GM12801 (cell line): ENCODE measurements around the gene COQ8B.

Experiments used
- TF ChIP-seq, protein P1 (sequence below): IDR thresholded peaks from one replicate; pipeline ENCODE4 v1.5.1; 2011; ENCODE audit warnings: control low read depth; ENCODE audit not compliant: insufficient read length; ENCODE audit errors: extremely low read depth

Gene COQ8B

GRCh38 chr19:40724855-40725254 lies 8.2 kb upstream of the COQ8B start:
- TF ChIP-seq, protein P1, sequence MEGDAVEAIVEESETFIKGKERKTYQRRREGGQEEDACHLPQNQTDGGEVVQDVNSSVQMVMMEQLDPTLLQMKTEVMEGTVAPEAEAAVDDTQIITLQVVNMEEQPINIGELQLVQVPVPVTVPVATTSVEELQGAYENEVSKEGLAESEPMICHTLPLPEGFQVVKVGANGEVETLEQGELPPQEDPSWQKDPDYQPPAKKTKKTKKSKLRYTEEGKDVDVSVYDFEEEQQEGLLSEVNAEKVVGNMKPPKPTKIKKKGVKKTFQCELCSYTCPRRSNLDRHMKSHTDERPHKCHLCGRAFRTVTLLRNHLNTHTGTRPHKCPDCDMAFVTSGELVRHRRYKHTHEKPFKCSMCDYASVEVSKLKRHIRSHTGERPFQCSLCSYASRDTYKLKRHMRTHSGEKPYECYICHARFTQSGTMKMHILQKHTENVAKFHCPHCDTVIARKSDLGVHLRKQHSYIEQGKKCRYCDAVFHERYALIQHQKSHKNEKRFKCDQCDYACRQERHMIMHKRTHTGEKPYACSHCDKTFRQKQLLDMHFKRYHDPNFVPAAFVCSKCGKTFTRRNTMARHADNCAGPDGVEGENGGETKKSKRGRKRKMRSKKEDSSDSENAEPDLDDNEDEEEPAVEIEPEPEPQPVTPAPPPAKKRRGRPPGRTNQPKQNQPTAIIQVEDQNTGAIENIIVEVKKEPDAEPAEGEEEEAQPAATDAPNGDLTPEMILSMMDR: no peak

DNA sequence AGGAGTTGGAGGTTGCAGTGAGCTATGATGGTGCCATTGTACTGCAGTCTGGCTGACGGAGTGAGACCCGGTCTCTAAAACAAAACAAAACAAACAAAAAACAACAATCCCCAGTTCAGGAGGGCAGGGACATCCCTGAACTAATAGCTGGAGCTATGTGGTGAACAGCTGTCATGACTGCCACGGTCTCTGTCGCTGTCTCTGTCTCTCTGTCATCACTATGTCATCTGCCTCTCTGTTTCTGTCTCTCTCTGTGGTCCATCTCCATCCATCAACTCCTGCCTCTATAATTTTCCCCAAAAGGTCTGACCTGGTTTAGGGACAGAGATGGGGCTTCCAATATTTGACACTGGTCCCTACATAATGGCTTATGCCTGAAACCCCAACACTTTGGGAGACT lies 7.6 kb upstream of the COQ8B start:
- TF ChIP-seq, protein P1: no peak

- TF ChIP-seq, protein P1: no peak
Observed at GRCh38 chr19:40723661-40724254, 7.1 kb upstream of the COQ8B start.

- TF ChIP-seq, protein P1: no peak
Observed at GRCh38 chr19:40721936-40722661, 5.4 kb upstream of the COQ8B start.

DNA sequence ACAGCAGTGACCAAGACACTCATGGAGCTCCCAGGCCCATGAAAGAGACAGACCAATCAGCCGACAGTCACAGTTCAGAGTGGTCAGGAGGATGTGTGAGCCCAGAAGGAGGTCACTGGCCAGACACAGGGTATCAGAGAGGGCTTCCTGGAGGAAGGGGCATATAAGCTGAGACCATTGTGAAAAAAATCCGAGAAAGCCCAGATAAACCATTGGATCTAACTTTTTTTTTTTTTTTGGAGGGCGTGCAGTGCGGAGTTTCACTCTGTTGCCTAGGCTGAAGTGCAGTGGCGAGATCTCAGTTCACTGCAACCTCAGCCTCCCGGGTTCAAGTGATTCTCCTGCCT lies 4.4 kb upstream of the COQ8B start:
- TF ChIP-seq, protein P1: no peak

DNA sequence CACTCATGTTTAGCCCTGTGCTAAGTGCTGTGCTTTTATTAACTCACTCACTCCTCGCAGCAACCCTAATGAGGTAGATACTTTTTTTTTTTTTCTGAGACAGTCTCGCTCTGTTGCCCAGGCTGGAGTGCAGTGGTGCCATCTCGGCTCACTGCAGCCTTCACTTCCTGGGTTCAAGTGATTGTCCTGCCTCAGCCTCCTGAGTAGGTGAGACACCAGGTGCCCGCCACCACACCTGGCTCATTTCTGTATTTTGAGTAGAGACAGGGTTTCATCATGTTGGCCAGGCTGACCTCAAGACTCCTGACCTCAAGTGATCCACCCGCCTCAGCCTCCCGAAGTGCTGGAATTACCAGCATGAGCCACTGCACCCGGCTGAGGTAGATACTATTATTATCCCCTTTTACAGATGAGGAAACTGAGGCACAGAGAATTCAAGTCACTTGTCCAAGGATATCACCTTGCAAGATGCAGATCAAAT lies 2.8 kb upstream of the COQ8B start:
- TF ChIP-seq, protein P1: no peak

- TF ChIP-seq, protein P1: no peak
Observed at GRCh38 chr19:40718774-40719391, 2.2 kb upstream of the COQ8B start.
